HG02943 (cell line): Measurements from ENCODE around the gene SRP19.
"Not testable (repeated sequence)": the region's sequence is repeated elsewhere in the genome, so short reads cannot be mapped to it uniquely, and the experiment has no call there.

ENCODE experiments used
- ATAC-seq: cut with Tn5 transposase; IDR thresholded peaks from one replicate; pipeline ENCODE4 v1.9.1; 2021; ENCODE audit warnings: mild to moderate bottlenecking, low read depth, moderate library complexity; ENCODE audit not compliant: unreplicated experiment

Gene SRP19

DNA sequence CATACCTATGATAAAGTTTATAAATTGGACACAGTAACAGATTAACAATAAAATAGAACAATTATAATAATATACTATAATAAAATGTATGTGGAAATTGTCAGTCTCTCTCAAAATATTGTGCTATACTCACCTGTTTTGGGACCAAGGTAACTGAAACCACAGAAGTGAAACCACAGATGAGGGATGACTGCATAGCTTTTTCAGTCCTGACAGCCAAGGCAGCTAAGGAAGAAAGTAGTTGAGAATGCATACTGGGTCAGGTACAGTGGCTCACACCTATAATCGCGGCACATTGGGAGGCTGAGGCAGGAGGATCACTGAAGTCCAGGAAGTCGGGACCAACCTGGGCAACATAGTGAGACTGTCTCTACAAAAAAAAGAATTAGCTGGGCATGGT, 8.9 kb downstream of the SRP19 start:
- ATAC-seq: peak; percentile 70

DNA sequence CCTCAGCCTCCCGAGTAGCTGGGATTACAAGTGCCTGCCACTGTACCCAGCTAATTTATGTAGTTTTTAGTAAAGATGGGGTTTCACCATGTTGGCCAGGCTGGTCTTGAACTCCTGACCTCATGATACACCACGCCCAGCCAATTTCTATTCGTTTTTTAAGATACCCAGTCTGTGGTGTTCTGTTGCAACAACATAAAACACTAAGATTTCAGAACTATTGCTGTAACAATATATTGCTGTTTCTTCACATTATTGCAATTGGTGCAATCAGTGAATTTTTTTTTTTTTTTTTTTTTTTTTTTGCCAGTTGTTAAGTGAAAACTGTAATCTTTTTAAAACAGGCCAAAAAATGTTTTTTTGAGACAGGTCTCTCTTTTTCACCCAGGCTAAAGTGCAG, 9.9 kb downstream of the SRP19 start:
- ATAC-seq: no peak

DNA sequence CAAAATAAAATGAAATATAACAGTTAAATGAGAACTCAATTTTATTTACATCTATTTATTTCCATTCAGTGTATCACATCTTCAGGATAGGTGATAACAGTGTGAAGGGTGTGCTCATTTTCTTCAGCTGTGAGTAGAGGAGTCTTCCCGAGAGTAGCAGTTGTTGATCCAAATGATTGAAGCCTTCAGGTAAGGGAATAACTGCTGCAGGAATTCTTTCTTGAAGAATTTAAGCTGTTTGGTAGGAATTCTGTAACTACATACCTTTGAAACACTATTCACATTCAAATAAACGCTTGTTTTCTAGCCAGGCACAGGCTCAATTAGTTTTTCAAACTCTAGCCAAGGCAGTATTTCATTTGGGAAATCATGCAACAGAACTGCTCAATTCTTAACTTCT, 15.3 kb downstream of the SRP19 start:
- ATAC-seq: no peak

DNA sequence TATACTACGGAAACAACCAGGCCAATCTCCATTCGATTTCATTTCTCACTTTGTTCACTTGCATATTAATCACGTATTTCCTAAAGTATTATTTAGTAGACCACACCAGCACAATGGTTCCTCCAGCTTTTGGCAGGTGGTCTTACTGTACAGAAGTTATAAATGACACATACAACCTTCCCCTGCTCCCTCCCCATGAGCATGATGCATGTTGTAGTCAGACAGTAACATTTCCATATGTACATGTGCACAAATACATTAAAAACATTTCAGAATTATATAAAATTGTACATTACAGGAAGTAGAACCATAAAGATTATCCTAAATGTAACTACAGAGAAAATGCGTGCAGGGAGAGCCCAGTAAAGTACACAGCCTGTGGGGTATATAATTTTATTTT, 17.0 kb downstream of the SRP19 start:
- no peak for ATAC-seq

DNA sequence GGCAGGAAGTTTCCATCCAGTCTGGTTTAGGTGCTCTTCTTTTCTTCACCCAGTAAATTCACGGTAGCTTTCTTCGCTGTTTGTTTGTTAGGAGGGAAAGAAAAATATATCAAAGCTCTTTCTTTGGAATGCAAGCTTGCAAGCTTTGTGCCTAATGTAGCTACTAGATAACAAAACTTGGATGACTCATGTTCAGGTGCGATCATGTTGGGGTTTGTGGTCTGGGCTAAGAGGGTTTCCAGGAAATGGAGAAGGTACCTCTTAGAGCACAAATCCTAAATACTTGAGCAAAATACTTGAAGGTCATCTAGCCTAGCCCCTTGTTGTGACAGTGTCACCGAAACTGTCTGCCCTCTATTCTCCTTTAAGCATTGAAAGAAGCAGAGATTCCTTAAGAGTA, 17.7 kb downstream of the SRP19 start:
- ATAC-seq: no peak

DNA sequence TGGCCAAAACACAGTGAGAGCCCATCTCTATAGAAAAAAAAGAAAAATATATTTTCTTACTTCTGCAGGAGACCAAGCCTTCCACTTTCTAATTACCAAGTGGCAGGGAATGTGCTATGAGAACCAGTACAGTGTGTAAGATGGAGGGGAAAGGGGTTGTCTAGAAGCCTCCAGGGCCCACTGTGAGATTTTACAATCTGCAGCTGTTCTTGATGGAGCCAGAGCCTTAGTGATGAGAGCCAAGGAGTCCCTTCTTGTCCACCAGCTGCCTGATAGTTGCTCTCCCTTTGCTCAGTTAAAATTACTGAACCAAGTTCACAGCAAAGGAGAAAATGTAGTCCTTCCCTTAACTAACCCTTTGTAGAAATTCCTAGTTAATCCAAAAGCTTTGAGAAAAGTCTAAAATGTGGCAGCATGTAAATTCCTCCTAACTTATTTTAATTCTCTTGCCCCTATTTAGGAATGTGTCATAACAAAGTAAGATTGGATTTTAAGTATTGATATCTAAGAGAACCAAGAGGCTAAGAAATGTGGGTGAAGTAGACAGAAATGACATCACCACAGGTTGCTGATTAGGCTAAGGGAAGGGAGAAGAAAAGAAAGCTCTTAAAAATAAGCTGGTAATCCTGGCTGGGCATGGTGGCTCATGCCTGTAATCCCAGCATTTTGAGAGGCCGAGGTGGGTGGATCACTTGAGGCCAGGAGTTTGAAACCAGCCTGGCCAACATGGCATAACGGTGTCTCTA, 19.3 kb downstream of the SRP19 start:
- no peak for ATAC-seq

DNA sequence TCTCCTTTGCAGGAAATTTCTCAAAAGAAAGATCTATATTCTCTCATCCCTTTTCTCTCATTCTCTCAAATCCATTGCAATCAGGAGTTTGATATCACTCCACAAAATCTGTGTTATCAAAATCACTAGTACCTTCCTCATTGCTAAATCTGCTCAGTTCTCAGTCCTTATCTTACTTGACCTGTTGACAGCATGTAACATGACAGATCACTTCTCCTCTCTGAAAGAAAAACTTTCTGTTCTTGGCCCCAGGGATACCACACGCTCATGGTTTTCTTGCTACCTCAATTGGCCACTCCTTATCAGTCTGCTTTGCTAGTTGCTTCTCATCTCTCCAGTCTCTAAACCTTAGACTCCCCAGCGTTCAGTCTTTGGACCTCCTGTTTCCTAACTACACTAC, 22.1 kb downstream of the SRP19 start:
- no peak for ATAC-seq

DNA sequence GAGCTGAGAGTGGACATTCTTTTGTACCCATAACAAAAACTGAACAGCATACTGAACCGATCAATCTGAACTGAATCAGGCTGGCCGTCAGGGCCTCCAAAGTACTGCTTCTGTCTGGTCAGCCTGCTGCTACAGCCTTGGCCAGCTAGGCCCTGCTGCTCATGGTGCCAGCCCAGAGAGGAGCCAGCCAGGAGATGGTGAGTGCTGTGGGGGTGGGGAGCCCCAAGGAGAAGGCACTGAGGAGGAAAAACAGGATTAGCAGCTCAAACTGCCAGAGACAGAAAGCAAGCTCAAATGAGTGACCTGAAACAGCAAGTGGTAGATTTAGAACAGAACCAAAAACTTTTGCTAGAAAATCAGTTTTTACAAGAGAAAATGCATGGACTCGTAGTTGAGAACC, 23.9 kb downstream of the SRP19 start:
- no peak for ATAC-seq

DNA sequence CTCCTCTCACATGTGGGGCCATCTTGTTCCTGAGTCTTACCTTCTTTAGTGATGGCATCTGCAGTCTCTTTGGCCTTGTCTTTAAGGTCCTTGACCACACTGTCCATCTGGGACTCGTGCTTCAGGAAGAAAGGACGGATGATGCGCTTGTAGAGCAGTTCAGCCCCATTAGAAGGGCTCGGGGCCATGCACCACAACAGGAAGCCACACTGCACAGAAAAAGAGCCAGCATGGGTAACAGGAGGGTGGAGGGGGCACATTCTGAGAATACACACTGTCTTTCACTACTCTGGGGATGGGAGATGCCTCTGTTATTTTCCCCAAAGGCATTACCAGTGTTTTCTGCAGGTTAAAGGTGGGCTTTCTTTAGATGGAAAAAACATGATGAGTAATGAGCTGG, 25.9 kb downstream of the SRP19 start:
- no peak for ATAC-seq

DNA sequence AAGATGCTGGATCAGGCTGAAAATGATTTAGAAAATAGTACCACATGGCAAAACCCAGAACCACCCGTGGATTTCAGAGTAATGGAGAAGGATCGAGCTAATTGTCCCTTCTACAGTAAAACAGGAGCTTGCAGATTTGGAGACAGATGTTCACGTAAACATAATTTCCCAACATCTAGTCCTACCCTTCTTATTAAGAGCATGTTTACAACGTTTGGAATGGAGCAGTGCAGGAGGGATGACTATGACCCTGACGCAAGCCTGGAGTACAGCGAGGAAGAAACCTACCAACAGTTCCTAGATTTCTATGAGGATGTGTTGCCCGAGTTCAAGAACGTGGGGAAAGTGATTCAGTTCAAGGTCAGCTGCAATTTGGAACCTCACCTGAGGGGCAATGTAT, 31.0 kb downstream of the SRP19 start:
- ATAC-seq: not testable (repeated sequence)

DNA sequence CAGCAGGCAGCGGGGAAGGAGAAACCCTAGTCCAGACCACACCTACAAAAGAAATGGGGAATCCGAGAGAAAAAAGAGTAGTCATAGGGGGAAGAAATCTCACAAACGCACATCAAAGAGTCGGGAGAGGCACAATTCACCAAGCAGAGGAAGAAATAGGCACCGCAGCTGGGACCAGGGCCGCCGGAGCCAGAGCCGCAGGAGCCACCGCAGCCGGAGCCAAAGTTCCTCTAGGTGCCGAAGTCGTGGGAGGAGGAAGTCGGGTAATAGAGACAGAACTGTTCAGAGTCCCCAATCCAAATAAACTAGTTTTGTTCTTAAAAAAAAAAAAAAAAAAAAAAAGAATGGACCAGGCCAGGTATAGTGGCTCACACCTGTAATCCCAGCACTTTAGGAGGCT, 31.7 kb downstream of the SRP19 start:
- ATAC-seq: no peak

DNA sequence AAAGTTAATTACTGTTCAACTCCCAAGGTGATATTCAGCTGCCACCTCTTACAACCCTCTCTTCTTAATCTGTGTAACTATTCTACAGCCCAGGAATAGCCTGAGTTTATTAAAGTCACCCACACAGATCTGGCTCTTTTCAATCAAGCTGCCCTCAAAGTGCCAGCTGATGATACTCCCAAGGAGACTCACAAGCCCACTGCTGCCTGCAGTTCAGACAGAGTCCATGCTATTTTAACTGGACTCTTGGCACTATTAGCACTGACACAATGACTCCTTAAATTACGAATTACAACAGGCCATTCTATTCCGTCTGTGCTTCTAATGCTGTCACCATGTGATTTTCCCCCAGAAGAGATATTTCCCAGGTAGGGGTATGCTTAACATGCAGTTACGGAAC, 34.6 kb downstream of the SRP19 start:
- no peak for ATAC-seq

DNA sequence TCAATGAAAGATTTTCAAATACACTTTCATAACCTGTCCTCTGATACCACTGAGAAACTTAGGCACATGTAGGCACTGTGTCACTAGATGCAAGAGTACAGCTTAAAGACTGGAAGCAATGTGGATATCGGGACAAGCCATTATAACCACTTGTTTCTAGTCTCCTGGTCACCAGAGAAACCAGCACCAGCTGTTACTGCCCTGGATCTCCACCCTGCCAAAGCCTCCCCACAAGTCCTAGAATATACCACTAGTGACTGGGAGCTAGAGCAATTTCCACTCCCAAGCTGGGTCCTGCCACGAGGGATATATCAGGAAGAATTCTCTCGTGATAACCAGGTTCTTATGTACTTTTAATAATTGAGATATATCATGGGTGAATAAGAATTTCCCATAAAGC, 41.5 kb downstream of the SRP19 start:
- ATAC-seq: no peak

DNA sequence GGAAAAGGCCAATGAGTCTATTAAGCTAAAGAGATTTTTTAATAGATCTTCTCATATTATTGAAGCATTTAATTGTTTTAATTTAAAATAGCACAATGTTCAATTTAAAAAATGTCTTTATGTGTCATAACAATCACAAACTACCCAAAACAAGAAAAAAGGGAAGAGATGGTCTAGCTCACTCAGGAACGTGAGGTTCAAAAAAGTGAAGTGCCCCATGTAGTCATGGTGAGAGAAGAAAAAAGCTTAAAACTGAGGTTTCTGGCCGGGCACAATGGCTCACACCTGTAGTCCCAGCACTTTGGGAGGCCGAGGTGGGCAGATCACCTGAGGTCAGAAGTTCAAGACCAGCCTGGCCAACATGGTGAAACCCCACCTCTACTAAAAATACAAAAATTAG, 43.9 kb downstream of the SRP19 start:
- ATAC-seq: not testable (repeated sequence)

DNA sequence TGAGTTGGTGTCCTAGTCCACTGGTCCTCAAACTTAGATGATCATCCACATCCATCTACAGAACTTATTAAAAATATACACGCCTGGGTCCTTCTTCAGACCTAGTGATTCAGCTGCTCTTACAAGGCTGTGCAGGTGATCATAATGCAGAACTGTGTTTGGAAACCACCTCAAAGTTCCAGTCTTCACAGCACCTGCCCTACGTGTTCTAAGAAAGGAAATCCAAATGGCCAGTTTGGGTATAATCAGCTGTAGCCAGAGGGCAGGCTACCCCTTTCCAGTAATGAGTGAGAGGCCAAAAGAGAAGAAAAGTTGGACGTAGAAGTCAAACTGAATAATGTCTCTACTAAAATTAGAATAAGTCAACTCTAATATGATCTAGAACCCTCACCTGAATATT, 45.5 kb downstream of the SRP19 start:
- ATAC-seq: no peak

DNA sequence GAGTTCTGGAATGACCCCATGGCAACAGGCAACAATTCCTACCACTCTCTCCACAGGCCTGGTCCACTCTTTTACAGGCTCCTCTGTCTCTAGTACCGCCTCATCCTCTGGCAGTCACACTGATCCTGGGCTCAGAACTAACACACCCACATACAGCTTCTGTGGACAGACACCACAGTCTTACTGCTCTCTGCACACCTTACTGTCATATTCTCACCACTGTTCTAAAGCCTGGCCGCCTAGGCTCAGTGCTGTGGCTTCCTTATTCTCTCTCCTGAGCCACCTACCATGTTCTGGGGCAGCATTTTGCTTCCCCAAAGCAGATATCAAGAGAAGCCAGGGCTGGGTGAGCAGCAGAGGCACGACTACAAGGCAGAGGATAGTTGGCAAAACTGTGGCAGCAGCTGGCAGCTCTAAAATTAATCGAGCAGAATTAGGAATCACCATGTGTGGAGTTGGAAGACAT, 46.1 kb downstream of the SRP19 start:
- no peak for ATAC-seq

DNA sequence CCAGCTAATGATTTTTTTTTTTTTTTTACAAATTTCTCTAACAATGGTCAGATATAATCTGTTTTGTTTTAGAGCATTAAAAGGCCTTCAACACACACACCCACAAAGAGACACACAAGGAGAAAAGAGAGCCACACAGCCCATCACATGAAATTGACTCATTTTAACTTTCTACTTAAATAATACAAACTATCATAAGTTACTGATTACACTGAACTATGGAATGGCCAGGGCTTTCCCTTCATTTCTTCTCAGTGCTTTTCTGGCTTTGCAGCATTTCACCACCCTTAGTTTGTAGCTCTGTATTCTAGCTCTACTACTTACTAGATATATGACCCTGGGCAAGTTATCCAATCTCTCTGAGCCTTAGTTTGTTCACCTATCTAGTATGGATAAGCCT, 47.8 kb downstream of the SRP19 start:
- no peak for ATAC-seq

DNA sequence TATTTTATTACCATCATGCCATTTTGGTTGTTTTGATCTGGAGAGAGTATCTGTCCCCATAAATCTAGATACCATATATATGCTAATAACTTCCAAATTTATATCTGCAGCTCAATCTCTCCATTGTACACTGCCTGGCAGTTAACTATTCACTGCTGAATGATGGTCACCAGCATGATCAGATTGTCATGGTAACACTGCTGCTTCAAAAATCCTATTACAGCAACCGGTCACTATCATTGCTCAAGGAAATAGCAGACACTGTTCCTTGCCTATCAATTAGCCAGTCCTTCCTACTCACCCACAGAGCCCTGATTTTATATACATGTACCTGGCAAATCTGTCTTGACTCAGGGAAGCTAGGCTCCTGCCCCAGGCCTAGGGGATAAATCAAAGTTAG, 49.4 kb downstream of the SRP19 start:
- ATAC-seq: no peak

DNA sequence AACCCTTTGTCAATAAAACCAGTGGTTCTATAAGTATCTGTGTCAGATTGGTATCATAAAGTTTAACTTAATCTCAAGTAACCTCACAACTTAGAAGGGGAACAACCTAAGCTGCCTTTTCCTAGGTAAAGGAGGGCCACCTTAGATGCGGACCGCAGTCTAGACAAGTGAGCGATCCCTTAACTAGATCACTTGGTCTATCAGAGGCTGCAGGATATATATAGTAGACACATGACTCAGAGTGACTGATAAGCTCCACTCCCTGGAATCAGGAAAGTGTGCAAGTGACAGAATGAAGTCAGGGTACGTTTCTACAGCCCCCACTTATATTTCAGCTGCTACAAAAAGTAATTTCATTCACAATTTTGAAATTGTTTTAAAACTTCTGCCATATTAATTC, 53.5 kb downstream of the SRP19 start:
- no peak for ATAC-seq

DNA sequence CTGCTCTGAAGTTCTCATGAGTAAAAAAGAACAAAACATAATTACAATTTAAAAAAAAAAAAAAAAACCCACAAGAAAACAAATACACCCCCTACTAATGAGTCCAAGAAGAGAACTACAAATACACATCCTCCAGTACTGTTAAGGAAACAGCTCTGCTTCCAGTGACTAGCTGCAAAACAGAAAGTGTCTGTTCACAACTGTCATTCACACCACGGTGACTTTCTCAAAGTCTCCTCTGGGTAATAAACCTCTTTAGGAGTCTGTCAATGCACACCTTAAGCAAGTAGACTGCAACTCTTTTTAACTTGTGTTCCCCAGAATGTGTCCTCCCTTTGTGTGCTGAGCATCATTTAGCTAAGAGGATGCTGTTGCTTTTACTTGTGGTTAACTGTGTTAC, 54.7 kb downstream of the SRP19 start:
- no peak for ATAC-seq

DNA sequence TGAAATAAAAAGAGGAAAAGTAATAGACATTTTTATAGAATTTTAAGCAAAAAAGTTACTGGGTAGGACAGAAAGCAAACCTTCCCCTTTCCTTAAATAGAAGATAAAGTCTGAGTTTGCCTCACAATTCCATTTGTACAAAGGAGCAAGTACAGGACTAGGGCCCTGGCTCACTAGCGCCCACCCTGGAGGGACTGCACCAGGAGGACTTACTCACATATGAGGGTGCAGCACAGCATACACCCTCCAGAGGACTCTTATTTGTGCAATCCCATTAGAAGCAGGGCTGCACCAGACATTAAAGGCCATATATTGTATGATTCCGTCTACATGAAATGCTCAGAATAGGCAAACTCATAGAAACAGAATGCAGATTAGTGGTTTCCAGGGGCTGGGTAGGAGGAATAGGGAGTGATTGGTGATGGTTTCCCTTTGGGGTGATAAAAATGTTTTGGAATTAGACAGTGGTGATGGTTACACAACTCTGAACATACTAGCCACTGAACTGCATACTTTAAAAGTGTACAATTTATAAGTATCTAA, 56.4 kb downstream of the SRP19 start:
- ATAC-seq: no peak

DNA sequence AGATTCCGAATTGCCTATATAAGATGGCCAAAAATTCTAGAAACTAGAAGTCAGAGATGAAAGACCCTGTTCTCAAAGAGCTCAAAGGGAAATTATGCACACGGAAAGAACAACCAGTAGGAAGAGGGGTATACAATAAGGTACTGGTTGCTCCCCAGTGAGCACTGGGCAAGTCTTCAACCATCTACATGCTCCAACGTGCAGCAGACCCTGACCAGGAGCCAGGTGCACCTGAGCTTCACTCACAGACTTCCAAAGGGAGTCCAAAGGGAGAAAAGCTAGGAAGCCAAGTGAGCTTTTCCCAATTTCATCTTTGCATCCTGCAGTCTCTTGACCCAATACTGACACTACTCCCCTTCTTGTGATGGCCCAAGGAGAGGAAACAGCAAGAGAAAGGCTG, 57.0 kb downstream of the SRP19 start:
- no peak for ATAC-seq

DNA sequence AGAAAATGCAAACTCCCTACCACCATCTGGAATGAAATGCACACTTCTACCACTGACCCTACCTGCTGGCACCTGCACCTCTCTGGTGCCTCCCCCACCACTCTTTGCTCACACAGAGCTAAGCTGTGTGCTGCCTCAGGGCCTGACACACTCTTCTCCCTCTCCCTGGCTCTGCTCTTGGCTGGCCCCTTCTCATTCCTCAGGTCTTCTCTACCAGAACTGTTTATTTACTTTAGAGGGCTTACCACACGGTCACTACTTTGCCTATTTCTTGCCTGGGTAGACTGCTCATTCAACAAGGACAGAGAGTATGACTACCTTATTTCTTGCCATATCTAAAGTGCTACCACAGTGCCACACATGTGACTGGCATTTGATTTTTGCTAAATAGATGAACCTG, 57.6 kb downstream of the SRP19 start:
- no peak for ATAC-seq
